Measurements from ENCODE around the gene LIMA1.

The LIMA1 gene

DNA sequence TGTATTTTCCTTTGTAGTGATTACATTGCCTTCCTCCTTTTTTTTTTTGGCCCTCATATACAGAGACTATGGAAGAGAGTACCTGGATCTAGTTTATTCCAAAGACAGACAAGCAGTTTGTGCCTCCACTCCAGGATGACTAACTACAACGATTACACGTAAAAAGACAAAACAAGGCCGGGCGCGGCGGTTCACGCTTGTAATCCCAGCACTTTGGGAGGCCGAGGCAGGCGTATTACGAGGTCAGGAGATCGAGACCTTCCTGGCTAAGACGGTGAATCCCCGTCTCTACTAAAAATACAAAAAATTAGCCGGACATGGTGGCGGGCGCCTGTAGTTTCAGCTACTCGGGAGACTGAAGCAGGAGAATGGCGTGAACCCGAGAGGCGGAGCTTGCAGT lies 118.4 kb downstream of the LIMA1 start:
- Histone ChIP-seq H3F3A (ENCODE audit: control insufficient read depth, insufficient read depth) (peaks cover 4% of the 10 kb centered on the region; the same call in 1 of the 2 replicates), H4K20me1 (ENCODE audit: control insufficient read depth, insufficient read depth, low read depth, low read length) (no peaks in the 10 kb centered on the region; the same call in 1 of the 2 replicates), H3K9me3 (ENCODE audit: control insufficient read depth, insufficient read depth, low read length) (no peaks in the 10 kb centered on the region), H3K27ac (ENCODE audit: low read depth, low read length) (no peak overlapping the region), H3K4me1 (ENCODE audit: control insufficient read depth, low read length) (peaks cover 18% of the 10 kb centered on the region), H3K4me3 (ENCODE audit: low read length) (no peak overlapping the region), H3K4me2 (ENCODE audit: low read length) (no peak overlapping the region), H3K36me3 (ENCODE audit: control insufficient read depth, low read length) (peaks cover 9% of the 10 kb centered on the region; the same call in 1 of the 2 replicates), H3K27me3 (ENCODE audit: control insufficient read depth, low read length) (no peaks in the 10 kb centered on the region), H3K9me2 (replicated peaks; ENCODE audit: control insufficient read depth, low read length) (no peaks in the 10 kb centered on the region), H3K79me2 (ENCODE audit: control insufficient read depth, low read length) (peaks cover 55% of the 10 kb centered on the region)
- TF ChIP-seq CTCF (IDR thresholded peaks at IDR 0.05; ENCODE audit: low read depth, low read length, poor library complexity, severe bottlenecking), result no peak
- TF ChIP-seq EZH2phosphoT487 (IDR thresholded peaks at IDR 0.05; ENCODE audit: borderline replicate concordance, low read length), result no peak

DNA sequence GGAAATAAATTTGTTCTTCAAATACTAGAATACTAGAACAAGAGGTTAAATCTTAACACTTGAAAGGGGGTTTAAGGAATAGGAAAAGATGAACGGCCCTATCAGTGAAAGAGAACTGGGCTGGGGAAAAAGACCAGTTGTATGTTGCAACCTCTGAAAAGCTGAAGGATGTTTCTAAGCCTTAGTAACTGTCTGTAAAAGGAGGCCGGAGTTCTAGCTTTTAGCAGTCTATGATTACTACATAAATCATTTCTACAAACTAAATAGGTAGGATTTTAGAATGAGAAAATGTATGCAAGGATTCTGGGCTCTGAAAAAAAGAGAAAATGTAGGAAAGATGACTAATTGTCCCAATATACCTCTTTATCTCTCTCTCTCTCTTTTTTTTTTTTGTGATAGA lies 121.1 kb downstream of the LIMA1 start:
- peaks cover 12% of the 10 kb centered on the region for H3K4me1 ChIP-seq (ENCODE audit: control insufficient read depth, low read length)
- H3K4me2 ChIP-seq (ENCODE audit: low read length), result no peak overlapping the region
- H3K4me3 ChIP-seq (ENCODE audit: low read length), result no peak overlapping the region
- H3K9me2 ChIP-seq (replicated peaks; ENCODE audit: control insufficient read depth, low read length), result no peaks in the 10 kb centered on the region
- TF ChIP-seq CTCF (IDR thresholded peaks at IDR 0.05; ENCODE audit: low read depth, low read length, poor library complexity, severe bottlenecking) (no peak), EZH2phosphoT487 (IDR thresholded peaks at IDR 0.05; ENCODE audit: borderline replicate concordance, low read length) (no peak)
- H3K36me3 ChIP-seq (ENCODE audit: control insufficient read depth, low read length), result peaks cover 9% of the 10 kb centered on the region; the same call in 1 of the 2 replicates
- H3K79me2 ChIP-seq (ENCODE audit: control insufficient read depth, low read length), result peaks cover 74% of the 10 kb centered on the region
- H3K9me3 ChIP-seq (ENCODE audit: control insufficient read depth, insufficient read depth, low read length), result no peaks in the 10 kb centered on the region
- peaks cover 4% of the 10 kb centered on the region; the same call in 1 of the 2 replicates for H3F3A ChIP-seq (ENCODE audit: control insufficient read depth, insufficient read depth)
- H3K27ac ChIP-seq (ENCODE audit: low read depth, low read length), result no peak overlapping the region
- H3K27me3 ChIP-seq (ENCODE audit: control insufficient read depth, low read length), result no peaks in the 10 kb centered on the region
- no peaks in the 10 kb centered on the region; the same call in 1 of the 2 replicates for H4K20me1 ChIP-seq (ENCODE audit: control insufficient read depth, insufficient read depth, low read depth, low read length)

GRCh38 chr12:50160643-50161042 lies 122.7 kb downstream of the LIMA1 start:
- H3K27ac ChIP-seq (ENCODE audit: low read depth, low read length), result no peak overlapping the region
- H3K79me2 ChIP-seq (ENCODE audit: control insufficient read depth, low read length), result peaks cover 65% of the 10 kb centered on the region
- peaks cover 5% of the 10 kb centered on the region for H3K4me1 ChIP-seq (ENCODE audit: control insufficient read depth, low read length)
- H4K20me1 ChIP-seq (ENCODE audit: control insufficient read depth, insufficient read depth, low read depth, low read length), result no peaks in the 10 kb centered on the region; the same call in 1 of the 2 replicates
- H3K27me3 ChIP-seq (ENCODE audit: control insufficient read depth, low read length), result no peaks in the 10 kb centered on the region
- no peak overlapping the region for H3K4me2 ChIP-seq (ENCODE audit: low read length)
- H3K4me3 ChIP-seq (ENCODE audit: low read length), result no peak overlapping the region
- TF ChIP-seq CTCF (IDR thresholded peaks at IDR 0.05; ENCODE audit: low read depth, low read length, poor library complexity, severe bottlenecking) (no peak), EZH2phosphoT487 (IDR thresholded peaks at IDR 0.05; ENCODE audit: borderline replicate concordance, low read length) (no peak)
- no peaks in the 10 kb centered on the region for H3K9me2 ChIP-seq (replicated peaks; ENCODE audit: control insufficient read depth, low read length)
- H3K9me3 ChIP-seq (ENCODE audit: control insufficient read depth, insufficient read depth, low read length), result no peaks in the 10 kb centered on the region
- 0 out of 2 replicates have a peak, but pooled peaks cover 1% of the 10 kb centered on the region for H3K36me3 ChIP-seq (ENCODE audit: control insufficient read depth, low read length)
- H3F3A ChIP-seq (ENCODE audit: control insufficient read depth, insufficient read depth), result peaks cover 4% of the 10 kb centered on the region; the same call in 1 of the 2 replicates
